Fibroblast of the conjunctiva (primary cell): ENCODE results near the gene CLTRN.
"Not testable (repeated sequence)": the region's sequence is repeated elsewhere in the genome, so short reads cannot be mapped to it uniquely, and the experiment has no call there.

Source experiments
- DNase-seq: peaks from one replicate; pipeline ENCODE4 v3.0.0-alpha.2; 2010; ENCODE audit warnings: low read depth

The CLTRN gene, protein sequence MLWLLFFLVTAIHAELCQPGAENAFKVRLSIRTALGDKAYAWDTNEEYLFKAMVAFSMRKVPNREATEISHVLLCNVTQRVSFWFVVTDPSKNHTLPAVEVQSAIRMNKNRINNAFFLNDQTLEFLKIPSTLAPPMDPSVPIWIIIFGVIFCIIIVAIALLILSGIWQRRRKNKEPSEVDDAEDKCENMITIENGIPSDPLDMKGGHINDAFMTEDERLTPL

DNA sequence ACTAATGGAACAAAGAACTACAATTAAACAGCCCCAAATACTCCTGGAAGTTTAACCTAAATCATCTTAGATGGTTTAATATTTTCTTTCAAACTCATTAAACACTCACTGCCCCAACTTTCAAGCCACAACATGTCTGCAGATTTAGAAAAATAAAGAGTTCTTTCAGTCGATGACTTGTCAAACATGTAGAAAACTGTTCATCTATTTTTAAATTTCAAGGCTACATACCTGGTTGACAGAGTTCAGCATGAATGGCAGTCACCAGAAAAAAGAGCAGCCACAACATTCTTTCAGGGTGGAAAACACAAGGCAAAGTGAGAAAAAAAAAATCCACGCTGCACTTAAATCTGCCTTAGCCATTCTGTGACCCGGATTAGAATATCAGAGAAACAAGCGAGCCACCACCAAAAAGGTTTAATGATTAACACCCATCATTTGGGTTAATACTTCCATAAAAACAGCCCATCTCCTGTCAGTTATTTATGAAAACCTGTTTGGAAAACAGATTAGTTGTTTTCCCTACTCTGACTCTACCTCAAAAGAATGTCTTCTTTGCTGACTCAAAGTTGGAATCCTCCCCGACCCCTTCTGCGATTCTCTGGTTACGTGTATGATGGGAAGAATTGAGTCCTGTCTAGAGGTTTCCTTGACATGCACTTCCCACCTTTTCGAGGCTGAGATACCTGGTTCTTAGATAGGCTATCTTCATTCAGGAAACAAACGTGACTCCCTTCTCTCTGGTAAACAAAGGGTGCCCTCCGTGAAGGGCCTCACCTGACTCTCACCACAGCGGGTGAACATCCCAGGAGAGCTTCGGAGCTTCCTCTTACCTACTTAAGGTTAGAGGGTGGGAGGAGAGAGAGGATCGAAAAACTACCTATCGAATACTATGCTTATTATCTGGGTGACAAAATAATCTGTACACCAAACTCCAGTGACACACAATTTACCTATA lies at the start of gene CLTRN:
TSS of gene CLTRN (minus strand) at position 319 of the 958 bp plus-strand sequence. CDS start at position 289, 30 bp downstream.
- DNase-seq, result no peak

DNA sequence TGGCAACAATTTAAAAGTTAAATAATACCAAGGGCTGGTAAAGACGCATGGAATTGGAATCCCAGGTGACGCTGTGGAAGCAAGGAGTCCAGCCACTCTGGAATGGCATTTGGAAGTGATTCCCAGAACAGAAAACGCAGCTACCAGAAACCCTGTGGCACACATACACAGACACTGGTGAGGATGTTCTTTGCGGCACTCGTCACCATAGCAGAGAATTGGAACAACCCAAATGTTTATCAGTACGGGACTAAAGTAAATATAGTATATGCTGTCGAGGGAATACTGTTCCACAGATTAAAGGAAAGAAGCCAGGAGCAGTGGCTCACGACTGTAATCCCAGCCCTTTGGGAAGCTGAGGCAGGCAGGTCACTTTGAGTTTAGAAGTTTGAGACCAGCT lies 39.7 kb upstream of the CLTRN start:
- DNase-seq, result not testable (repeated sequence)

DNA sequence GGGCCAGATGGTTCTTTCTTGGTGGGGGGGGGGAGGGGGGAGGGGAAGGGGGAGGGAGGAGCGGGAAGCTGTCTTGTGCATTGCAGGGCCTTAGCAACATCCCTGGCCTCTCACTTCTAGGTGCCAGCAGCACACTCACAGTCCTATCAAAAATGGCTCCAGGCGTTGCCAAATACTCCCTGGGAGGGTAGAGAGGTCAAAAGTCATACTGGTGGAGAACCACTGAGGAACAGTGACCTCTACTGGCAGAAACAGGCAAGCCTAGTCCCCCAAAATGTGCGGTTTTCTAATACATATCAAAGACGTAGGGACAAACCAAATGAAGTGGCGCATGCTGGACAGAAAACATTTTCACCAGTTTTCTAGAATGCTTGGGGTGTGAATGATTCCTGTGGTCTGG lies 39.2 kb upstream of the CLTRN start:
- not testable (repeated sequence) for DNase-seq

DNA sequence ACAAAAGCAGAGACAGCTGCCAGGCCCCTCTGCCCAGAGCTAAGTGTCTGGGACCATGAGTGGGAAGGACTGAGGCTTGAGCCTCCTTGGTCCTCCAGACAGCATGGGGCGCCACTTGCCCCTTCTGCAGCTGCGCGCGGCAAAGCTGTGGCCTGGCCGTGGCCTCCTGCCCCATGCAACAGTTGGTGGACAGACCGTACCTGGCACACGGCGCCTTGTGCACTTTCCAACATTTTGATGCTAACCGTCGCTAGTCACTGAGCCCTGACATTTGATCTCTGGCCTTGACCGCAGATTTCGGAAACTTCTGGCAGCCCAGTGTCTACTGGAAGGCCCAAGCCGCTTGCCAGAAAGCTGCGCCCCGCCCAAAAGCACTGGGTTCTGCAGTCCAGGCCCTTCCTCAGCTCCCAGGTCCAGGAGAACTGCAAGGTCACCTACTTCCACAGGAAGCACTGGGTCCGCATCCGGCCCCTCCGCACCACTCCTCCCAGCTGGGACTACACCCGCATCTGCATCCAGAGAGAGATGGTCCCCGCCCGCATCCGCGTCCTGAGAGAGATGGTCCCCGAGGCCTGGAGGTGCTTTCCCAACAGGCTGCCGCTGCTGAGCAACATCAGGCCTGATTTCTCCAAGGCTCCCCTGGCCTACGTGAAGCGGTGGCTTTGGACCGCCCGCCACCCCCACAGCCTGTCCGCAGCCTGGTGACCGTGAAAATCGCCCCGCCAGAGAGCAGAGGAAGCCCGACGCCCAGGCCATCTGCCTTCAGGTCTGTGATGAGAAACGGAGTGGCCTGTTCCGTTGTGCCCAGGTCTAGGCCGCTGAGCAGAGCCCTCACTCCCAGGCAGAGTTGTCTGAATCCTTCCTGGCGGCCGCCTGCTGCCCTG lies 38.1 kb upstream of the CLTRN start:
- no peak for DNase-seq

DNA sequence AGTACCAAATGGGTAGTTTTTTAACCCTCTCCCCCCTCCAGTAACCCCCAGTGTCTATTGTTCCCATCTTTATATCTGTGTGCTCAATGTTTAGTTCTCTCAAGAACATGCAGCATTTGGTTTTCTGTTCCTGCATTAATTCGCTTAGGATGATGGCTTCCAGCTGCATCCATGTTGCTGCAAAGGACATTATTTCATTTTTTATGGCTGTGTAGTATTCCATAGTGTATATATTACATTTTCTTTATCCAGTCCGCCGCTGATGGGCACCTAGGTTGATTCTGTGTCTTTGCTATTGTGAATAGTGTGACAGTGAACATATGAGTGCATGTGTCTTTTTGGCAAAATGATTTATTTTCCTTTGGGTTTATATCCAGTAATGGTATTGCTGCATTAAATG lies 31.9 kb upstream of the CLTRN start:
- DNase-seq, result no peak

DNA sequence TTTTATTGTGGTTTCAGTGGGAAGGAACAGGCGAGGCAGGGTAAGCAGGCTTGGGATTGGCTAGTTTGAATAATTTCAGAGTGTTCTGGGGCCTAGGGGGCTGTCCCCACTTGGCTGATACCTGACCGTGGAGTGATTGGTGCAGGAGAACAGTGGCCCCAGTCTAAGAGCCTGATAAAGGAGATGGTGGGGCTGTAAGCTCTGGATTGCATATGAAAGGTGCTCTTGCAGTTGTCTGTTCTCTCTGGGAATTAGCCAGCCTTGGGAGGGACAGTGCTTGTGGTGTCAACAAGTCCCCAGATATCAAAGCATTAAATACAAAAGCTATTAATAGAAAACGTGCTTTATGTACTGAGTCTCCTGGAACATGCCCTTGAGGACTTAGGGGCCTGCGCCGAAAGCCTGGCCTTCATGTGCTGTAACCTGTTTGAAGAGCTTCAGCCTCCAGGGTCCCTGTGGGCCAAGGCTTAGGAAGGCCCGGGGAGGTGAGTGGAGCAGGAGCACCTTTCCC lies 30.4 kb upstream of the CLTRN start:
- DNase-seq, result no peak

DNA sequence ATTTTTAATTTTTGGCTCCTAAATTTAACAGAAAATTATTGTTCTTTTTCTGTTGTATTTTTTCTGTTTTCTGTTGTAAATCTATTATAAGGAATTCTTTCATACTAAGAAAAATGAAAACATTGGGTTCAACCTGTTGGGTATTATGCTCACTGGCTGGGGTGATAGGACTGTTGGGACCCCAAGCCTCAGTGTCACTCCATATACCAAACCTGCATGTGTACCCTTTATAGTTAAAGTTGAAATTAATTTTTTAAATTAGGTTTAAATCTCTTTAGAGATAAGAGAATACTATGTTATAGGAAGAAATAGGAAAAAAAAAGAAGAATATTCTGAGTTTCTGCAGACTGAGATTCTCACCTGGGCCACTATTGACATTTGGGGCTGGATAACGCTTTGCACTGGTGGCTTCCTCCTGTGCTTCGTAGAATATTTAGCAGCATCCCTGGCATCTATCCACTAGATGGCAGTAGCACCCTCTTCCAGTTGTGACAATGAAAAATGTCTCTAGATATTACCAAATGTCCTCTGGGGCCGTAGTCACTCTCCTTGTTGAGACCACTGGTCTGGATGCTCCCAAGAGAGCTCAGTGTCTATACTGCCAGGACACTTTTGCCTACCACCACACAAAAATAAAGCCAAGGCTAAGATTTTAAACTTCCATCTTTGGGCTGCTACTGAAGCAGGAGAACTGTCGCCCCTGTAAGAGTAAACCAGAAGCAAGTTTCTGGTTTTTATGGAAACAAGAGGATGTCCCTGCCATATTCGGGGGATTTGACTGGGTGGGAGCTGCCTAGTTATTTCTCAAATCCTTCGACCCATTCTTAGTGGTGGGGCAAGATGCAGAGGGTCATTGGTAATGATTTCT lies 22.4 kb upstream of the CLTRN start:
- peak; percentile 31 for DNase-seq

DNA sequence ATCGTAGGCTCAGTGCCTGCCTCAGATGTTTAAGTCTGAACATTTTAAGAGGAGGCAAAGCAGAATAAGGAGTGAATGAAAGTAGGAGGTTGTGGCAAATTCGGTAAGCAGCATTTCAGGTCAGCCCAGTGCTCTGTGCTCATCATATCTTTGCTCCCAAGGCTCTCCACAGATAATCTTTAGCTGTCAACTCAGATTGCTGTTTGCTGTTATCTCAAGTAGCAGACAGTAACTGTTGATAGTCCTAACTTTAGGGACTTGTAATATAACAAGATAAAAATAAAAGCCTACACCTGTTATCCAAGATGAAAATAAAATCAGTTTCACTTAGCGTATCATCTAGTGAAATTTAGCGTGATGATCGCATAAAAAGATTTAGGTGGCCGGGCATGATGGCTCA lies 18.6 kb upstream of the CLTRN start:
- DNase-seq, result no peak

DNA sequence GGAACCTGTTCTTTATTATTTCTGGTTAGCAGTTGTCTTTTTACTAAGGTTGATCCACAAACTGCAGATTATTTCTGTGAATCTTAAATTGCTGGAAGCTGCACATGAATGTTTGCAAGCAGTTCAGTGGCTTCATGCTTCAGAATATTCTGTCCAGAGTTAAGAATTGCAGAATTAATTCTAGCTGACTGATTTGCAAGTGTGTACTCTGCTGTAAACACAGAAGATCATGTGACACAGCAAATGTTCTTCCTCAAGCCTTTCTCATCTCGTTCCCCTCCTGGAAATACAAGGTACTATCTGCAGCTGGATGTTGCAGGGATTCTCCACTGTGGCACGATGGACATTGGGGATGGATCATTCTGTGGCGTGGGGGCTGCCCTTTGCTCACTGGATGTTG lies 16.8 kb upstream of the CLTRN start:
- no peak for DNase-seq

DNA sequence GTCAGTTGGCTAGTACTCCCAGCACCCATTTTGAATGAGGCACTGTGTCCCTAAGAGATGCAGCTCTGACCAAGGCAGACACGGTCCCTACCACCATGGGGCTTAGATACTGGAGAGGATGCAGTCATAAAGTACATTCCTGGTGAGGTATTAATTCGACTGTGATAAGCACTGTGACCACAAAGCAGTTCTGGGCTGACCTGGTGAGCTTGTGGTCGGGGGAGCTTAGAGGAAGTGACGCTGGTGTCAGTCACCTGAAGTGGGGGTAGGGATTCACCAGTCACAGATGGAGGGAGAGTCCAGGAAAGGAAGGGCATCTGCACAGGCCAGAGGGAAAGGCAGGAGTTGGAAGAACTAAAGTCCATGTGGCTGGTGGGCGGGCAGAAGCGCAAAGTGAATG lies 15.8 kb upstream of the CLTRN start:
- DNase-seq, result no peak

DNA sequence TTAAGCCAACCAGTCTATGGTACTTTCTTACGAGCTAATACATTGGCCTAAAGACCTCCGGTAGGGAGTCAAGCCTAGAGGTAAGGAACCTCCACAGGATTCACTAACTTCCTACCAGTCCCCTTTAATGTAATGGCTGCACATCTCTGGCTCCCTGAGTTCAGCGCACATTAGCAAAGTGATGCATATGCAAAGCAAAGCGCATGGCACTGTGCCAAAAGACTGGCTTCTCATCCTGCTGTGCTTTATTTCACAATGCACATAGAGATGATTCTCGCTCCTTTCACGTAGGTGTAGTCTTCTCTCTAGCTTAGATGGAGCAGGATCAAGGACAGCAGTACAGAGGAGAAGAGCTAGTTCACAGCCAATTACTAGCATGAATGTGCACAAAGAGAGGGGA lies 14.6 kb upstream of the CLTRN start:
- DNase-seq, result no peak

DNA sequence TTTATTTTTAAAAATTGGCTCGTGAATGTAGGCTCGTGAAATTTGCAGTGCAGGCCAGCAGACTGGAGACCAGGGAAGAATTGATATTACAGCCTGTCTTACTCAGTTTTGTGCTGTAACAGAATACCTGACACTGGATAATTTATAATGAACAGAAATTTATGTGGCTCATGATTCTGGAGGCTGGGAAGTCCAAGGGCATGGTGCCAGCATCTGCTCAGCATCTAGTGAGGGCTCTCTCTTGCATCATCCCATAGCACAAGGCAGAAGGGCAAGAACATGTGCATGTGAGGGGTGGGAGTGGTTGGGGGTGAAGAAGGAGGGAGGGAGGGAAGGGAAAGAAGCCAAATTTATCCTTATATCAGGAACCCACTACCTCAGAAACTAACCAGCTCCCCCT lies 13.7 kb upstream of the CLTRN start:
- DNase-seq, result peak; percentile 8

DNA sequence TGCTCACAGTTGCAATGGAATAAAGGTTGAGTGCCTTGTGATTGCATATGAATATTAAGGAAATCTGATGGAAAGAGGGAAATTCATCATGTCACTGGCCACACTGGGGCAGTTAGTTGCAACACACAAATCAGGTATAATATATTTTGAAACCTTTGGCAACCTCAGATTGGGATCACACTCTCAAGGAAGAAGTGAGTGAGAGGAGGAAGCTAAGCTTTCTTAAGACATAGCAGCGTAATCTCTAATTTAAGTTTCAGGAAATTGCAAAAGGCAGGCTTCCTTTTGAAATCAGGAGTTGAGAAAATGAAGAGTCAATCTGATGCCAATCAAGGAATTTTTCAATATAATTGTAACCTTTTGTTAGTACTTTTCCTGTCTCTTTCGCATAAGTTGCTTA lies 12.3 kb upstream of the CLTRN start:
- no peak for DNase-seq

DNA sequence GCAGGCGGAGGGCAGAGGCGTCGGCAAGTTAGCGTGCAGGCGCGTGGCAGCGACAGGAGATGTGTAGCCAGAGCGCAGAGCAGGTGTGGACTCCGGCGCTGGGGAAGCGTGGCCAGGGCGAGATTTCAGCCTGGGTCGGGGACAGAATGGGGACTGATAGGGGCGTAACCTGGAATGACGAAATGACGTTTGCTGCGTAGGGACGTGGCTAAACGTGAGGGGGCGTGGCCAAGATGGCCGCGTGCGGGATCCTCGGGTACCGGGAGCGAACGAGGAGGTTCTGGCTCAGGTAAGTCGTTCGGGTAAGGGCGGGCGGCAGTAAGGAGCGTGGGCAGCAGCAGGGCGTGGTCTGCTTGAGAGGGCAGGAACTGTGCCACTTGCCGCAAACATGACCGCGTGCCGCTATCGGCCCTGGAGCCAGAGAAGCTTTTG lies 10.9 kb upstream of the CLTRN start:
- no peak for DNase-seq

DNA sequence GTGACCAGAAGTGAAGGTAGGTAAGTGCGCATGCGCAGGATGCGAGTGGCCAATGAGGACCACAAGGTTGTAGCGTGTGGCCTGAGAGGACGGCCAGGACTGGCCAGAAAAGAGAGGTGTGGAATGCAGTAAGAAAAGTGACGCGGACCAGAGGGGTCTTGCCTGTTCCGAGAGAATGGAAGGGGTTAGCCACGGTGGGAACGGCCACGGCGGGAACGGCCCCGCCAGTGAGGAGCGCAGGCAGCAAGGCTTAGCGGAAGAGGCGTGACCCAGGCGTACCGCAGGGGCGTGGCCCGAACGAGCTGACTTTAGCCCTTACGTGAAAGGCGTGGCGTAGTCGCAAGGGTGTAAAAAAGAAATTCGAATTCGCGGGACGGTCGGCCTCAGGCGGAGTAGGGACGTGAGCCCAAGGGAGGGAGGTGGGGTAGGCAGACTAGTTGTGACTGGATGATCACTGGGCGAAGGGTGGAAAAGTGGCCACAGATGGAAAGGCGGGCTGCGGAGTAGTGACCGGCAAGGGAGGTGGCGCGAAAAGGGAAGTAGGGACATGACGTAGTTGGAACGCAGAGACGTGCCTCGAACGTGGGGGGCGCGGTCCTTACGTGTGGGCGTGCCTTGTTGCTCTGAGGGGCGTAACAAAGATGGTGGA lies 10.4 kb upstream of the CLTRN start:
- peak; percentile 95 for DNase-seq

DNA sequence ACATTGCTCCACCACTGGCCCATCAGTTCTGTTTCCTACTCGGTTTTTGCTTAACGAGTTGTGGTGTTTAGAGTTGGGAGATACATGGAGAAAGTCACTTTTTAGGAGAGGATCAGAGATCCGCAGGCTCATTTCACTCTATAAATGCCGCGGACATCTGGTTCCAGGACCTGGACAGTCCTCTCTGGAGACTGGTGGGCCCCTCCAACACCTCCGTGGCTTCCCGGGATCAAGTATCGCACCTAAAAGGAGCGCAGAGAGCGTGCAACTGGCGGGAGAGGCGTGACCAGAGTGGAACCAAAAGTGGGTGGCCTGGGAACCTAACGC lies 9.9 kb upstream of the CLTRN start:
- no peak for DNase-seq

DNA sequence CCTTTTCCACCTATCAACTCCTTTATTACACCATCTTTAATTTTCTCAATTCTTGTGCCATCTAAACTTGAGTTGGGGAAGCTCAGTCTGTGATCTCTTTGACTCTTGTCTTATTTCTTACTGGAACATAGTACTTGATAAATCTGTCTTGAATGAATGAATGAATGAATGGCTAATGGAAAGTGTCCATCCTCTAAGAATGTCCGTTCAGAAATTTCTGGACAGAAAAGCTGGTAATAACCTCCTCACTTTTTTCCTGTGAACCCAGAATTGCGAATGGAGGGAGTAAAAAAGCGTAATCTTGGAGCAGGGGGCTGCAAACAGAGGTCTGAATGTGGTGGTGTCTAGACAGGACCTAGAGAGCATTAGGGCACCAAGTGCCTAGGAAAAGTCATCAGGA lies 9.4 kb upstream of the CLTRN start:
- DNase-seq, result no peak

DNA sequence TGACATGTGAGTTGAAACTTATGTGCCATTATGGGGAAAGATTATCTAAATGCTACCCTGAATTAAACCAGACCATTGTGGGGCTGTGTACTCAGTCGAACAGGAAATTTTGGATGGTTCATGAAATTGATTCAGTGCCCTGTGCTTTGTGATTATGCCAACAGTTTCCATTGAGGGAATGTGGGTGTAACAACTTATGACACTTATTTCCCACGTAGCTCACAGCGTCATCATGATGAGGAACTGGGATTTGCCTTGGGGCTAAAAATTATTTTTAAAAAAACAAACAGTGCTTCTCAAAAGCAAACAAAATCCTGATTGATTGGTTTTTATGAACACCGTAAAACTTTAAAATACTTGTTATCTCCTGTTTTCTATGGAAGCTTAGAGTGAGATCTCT lies 8.3 kb upstream of the CLTRN start:
- DNase-seq, result no peak

DNA sequence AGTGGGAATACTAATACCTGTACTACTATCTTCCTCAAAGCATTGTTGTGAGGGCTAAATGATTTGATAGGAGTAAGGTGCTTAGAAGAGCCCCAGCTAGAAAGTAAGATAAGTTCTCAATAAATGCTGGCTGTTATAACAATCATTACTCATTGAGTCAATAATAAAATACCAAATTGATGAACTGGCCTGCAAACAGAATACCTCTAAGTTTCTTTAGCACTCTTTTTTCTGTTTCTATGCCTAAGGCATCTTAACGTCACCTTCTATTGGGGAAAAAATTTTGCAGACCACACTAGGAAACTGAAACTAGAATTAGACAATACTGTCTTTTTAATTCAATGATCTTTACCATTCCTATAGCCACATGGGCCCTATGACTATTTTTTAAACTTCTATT lies 1.2 kb downstream of the CLTRN start:
- DNase-seq, result no peak

DNA sequence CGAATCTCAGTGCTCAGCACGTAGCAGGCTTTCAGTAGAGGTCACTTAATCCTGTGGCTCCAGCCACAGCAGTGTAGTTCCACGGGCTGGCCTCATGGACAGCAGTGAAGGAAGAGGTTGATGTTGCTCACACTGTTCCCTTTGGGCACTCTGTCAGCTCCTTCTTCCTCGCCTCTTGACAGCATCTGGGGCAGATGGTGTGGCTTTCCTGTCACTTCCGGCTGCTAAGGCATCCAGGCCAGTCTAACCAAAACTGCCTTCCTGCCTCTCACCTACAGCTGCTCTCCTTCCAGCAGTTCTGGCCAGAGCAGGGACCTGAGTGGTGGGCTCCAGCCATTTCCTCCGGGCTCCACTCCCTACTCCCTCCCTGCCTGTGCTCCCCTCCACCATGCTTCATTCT lies 9.8 kb downstream of the CLTRN start:
- DNase-seq, result not testable (repeated sequence)

DNA sequence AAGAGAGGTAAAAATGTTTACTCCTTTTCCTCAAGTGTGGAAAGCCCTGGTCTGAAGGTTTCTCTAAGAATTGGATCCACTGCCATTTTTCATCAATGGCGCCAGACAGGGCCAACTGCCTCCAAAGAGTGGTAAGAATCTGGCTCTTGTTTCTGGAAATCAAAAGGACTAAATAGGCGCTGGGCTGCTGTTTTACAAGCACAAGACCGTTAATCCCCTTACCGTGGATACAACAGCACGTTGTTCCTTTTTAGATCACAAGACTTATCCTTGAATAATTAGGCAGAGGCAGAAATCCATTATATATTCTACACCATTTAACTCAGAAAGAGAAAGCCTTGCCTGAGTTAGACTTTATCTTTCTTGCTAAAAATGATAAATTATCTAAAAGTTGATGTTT lies 10.6 kb downstream of the CLTRN start:
- DNase-seq, result no peak
